GM19372 (cell line): ENCODE measurements around the gene HECTD4.
"Not testable (repeated sequence)": the region's sequence is repeated elsewhere in the genome, so short reads cannot be mapped to it uniquely, and the experiment has no call there.

Experiments
- ATAC-seq: cut with Tn5 transposase; IDR thresholded peaks from one replicate; pipeline ENCODE4 v1.9.1; 2021; ENCODE audit warnings: mild to moderate bottlenecking, low read depth, moderate library complexity; ENCODE audit not compliant: unreplicated experiment

Gene HECTD4

DNA sequence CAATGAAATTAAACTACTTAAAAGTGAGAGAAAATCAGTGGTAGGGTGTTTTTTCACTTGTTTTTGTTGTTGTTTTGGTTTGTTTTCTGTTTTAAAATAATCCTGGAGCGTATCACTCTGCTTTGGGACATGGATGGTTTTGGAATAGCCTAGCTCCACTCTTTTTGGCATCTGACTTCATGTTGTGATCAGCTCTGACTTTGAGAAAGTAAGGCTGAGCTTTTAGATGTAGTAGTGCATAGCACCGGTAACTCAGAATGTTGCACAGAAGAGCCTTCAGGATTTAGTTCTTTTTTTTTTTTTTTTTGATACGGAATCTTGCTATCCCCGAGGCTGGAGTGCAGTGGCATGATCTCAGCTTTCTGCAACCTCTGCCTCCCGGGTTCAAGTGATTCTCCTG is 248.8 kb downstream of the HECTD4 start:
- no peak for ATAC-seq

DNA sequence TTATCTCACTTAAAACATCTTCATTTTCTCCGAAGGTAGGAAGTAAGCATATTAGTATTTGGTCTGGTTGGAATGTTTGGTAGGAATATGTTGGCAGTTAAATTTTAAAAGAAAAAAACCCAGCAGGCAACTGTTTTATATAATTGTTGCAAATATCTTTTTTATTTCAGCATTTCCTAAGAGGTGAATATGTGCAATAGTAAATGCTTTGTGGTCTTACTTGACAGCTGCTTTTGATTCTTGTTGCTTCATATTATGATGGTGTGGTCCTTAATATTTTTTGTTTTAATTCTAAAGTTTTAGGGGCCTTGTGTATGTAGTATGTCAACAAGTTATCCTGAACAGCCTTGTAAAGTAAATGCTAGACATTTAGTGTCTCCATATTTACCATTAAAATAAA is 250.5 kb downstream of the HECTD4 start:
- ATAC-seq: no peak

DNA sequence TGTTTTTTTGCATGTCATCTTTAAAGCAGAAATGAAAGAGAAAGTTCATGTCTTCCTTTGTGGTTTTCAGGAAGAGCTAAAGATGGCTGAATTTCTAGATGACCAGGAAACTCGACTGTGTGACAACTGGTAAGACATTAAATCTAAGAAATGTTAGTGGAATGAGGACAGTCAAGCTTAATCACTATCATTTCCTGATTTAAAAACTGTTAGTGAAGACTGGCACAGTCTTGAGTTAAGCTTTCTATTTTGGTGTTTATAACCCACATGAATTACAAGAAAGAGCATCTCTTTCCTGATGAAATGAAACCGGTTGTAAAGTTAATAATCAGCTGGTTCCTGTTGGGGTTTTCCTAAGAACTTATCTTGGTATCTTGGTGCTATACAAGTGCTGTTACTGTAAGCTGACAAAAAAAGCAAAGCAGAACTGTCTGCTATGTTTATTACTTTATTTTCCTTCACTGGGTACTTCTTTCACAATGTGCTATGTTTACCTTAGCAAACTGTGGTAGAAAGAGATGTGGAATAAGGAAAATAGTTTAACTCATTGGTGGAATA is 251.7 kb downstream of the HECTD4 start:
- no peak for ATAC-seq

DNA sequence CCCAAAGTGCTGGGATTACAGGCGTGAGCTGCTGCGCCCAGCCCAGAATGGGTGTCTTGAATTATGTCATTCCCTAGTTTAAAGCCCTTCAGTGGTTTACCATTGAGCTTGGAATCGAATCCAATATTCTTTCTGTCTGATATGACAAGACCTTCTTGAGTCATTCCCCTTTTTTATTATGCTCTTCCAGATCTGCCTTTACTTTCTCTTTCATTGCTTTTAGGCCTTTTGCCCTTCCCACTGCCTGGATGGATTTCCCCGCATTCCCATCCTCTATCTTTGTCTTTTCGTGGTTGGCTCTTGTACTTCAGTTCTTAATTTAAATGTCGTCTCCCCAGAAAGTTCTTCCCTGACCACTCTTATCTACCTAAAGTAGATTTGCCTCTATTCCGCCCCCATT is 255.3 kb downstream of the HECTD4 start:
- no peak for ATAC-seq

DNA sequence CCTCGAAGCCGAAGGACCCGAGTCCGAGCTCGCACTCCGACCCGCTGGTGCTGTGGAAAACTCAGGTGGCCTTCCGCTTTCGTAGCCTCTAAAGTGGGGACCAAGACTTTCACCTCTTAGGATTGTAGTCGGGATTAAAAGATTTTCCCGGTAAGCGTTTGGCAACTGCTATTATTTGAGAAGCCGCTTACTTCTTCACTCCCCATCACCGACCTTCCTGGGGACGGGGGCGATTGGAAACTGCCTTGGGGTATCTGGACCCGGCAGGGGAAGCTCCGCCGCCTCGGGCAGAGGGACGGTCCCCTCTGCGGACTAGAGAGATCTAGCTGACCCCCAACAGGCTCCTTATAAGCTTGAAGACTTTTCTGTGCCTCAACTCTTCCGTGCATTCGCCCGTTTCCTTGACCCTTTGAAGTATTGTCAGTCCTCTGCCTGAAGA is 256.2 kb downstream of the HECTD4 start:
- ATAC-seq: no peak

DNA sequence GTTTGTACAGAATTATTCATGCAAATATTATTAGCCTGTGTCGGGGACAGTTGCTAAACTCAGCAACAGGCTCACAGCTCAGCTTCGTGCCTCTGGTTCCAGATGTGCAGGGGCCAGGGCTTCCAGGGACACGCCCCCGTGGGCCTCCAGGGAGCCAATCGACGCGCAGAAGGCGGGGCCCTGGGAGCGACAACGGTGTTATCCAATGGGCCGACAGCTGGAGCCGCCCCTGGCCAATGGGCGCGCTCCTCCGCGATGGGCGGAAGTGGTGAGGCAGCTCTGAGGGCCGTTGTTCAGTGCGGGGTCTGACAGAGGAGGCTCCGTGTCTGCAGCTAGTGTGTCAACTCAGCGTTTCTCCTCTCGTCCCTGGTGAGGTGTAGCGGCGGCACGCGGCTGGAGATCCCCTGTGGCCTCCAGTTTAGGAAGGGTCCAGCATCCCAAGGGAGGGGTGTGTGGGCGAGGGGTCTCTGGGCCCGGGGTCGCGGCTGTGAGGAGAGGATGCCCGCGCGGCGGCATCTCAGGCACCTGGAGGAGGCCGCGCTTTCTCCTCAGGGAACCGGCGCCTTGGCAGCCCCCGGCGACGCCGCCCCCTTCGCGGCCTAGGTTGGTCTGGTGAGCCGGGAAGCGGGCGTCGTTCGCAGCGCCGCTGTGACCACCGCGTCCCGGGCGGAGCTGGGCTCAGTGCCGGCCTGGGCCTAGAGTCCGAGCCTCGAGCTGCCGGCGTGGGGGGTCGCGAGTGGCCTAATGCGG is 256.8 kb downstream of the HECTD4 start, which contains the start of gene TRAFD1:
TSS of gene TRAFD1 (plus strand) at position 311 of the 750 bp plus-strand sequence. CDS start 4,963 bp downstream, outside the sequence.
- ATAC-seq: peak; percentile 99

DNA sequence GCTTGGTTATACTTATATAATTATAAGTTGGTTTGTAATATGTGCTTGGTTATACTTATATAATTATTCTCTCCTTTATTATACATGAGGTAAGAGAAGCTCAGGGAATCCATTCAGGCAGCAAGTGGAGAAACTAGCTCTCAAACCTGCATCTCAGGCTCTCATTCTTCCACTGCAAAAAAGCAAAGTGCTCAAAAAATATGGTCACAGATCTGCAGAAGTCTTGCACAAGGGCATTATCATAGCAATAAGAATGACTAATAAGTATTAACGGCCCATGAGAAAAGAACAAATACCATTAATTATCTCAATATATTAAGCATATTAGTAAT is 257.3 kb downstream of the HECTD4 start:
- ATAC-seq: no peak

DNA sequence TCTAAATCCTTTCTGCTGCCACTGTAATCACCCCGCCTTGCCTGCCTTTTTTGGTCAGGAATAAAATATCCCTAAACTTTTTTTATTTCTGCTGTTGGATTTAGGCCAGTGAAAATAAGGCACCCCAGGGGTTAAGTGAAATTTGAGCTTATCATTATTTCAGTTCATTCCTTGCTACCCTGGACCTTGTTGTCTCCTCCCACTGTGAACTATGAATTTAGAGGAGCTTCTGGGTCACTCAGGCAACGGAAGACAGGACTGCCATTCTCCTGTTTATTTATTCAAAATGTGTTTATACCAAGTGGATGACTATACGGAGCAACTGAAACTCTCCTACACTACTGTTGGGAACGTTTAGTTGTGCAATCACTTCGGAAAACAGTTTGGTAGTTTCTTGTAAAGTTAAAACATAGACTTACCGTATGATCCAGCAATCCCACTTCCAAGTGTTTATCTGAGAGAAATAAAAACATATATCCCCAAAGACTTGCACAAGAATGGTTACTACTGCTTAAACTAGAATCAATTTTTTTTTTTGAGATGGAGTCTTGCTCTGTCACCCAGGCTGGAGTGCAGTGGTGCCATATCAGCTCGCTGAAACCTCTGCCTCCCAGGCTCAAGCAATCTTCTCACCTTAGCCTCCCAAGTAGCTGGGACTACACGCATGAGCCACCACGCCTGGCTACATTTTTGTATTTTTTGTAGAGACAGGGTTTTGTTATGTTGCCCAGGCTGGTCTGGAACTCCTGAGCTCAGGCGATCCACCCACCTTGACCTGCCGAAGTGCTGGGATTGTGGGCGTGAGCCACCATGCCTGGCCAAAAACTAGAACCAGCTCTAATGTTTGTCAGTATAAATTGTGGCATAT is 259.2 kb downstream of the HECTD4 start:
- no peak for ATAC-seq

DNA sequence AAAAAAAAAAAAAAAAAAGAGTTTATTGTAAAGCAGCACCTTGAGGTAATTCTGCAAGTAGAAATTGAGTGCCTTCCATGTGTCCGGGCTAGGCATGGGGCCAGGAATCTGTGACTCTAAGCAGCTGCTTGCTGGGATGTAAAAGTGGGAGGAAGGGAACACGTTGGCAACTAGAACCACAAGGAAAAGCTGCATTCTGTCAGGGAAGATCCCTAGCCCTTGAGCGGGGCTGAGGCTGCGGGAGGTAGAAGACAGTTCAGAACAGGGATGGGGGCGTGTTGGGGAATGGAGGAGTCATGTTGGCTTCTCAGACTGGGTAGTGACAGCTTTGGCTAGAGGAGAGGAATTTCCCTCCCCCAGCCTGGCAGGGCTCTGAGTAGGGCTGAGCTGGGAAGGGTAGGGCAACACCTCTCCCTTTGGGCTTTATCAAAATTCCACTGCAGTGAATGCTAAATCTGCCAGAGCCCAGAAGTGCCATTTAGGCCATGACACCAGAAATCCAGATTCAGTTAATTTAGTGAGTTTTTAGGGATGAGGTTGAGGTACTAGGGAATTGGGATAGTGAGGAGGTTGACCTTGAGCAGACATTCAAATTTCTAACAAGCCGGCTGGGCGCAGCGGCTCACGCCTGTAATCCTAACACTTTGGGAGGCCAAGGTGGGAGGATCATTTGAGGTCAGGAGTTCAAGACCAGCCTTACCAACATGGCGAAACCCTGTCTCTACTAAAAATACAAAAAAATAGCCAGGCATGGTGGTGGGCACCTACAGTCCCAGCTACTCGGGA is 260.3 kb downstream of the HECTD4 start:
- ATAC-seq: no peak

DNA sequence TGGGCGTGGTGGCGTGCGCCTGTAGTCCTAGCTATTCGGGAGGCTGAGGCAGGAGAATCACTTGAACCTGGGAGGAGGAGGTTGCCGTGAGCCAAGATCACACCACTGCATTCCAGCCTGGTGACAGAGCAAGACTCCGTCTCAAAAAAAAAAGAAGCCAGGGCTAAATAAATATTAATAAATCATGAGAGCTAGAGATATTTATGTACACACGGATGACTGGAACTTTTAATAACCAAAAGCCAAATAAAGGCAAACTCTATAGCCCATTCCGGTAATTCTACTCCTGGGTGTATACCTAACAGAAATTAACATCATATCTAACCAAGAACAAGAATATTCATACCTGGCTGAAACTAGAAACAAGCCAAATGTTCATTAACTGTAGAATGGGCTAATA is 264.5 kb downstream of the HECTD4 start:
- no peak for ATAC-seq

DNA sequence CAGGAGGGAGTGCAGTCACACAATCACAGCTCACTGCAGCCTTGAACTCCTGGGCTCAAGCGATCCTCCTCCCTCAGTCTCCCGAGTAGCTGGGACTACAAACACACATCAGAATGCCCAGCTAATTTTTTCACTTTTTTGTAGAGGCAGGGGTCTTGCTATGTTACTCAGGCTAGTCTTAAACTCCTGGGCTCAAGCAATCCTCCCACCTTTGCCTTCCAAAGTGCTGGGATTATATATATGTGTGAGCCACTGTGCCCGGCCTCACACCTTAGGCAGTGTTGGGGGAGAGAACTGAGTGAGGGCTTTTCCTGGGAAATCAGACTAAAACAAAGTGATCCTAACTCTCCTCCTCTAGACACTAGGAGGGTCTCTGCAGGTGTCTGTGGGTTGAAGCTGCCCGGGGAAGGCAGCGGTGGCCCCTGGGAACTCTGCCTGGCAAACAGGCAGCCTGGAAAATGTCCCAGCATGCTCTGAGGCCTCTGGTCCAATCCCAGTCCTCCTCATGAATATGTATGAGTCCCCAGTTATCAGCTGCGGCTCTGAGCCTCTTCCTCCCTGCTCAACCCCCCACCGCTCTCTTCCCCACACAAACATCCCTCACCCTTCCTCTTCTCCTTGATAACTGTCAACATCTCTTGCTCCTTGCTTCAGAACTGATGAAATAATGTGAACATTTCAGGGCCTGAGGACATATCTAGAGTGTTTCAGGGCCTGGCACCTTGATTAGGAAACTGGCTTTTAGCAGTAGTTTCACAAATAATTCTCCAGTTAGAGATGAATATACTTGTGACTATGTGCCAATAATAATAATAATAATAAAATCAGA is 265.8 kb downstream of the HECTD4 start:
- no peak for ATAC-seq

DNA sequence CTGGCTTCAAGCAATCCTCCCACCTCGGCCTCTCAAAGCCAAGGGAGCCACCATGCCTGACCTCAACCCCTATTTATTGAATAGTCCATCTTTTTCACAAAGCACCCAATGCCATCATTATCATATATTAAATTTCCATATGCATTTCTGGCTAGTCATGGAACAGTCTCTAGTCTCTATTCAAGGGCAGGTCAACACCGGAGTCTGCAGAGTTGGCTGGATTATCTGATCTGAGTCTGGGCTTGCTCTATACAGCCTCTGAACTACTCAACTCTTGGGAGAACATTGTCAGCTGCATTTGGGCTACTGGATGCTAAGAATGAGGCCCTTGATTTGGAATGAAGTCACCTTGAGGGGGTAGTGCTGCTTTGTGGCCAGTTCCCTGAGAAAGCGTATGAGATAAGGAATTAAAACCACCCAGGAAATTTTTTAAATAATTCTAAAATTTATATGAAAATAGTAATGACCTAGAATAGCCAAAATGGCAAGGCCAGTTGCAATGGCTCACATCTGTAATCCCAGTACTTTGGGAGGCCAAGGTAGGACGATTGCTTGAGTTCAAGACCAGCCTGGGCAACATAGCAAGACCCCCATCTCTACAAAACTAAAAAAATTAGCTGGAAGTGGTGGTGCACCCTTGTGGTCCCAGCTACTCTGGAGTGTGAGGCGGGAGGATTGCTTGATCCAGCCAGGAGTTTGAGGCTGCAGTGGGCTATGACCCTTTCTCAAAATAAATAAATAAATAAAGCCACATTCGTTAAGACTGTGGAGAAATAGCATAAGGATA is 266.8 kb downstream of the HECTD4 start:
- no peak for ATAC-seq

DNA sequence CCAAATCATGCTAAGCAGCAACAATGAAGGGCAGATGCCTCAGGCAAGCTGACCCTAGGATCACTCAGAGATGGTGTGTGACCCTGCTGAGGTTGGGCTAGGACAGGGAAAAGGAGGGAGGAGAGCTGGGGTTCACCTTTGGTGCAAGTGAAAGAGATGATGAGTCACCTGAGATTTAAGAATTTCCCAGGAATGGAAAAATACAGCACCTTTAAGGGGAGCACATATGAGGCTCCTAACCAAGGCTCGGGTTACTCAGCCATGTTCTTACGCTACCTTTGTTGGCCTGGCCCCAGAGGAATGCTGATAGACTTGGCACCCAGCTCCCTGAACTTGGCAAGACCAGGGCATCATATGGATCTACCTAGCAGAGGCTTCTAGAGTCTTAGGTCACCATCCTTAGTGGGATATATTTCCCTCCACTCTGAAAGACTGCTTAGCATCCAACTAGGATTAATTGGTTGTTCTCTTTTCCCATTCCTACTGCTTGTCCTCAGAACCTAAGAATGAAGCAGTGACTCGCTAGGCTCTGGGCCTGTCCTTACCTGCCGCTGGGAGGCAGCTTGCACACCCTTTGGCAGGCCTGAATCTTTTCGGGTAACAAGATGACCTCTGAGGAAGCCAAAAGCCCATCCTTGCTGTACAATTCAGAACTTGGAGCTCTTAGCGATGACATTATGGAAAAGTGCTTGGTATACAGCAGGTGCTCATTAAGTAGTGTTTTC is 269.7 kb downstream of the HECTD4 start:
- no peak for ATAC-seq

DNA sequence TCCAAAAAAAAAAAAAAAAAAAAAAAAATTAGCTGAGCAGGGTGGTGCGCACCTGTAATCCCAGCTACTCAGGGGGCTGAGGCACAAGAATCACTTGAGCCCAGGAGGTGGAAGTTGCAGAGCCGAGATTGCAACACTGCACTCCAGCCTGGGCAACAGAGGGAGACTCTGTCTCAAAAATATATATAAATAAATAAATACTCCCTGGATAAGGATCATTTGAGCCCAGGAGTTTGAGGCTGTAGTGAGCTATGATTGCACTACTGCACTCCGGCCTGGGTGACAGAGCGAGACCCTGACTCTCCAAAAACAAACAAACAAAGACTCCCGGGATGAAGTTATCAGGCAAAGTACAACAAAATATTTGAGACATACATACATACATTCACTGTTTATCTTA is 270.3 kb downstream of the HECTD4 start:
- no peak for ATAC-seq

DNA sequence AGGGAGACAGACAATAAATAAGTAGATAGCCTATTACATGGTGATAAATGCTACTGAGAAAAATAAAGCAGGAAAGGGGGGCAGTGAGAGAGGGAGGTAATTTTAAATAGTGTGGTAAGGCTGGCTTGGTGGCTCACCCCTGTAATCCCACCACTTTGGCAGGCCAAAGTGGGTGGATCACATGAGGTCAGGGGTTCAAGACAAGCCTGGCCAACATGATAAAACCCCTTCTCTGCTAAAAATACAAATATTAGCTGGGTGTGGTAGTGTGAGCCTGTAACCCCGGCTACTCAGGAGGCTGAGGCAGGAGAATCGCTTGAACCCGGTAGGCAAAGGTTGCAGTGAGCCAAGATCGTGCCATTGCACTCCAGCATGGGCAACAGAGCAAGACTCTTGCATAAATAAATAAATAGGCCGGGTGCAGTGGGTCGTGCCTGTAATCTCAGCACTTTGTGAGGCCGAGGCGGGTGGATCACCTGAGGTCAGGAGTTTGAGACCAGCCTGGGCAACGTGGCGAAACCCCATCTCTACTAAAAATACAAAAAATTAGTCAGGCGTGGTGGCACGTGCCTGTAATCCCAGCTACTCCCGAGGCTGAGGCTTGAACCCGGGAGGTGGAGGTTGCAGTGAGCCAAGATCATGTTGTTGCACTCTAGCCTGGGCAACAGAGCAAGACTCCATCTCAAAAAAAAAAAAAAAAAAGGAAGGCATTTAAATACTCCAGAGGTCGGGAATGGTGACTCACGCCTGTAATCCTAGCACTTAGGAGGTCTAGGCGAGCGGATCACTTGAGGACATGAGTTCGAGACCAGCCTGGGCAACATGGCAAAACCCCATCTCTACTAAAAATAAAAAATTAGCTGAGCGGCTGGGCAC is 271.2 kb downstream of the HECTD4 start:
- ATAC-seq: not testable (repeated sequence)
